ENCODE data around the gene GNG8. TPM values are rescaled to one million over a fixed set of nuclear protein-coding genes. Genes with fewer than 3 reads are reported as not detected.
A peak's percentile ranks its signal among the peaks of the same experiment; 100 is the strongest.

GNG8 gene
- total RNA-seq, 2 donors from 2014 or later = not detected

GRCh38 chr19:46648961-46649960, 13.3 kb upstream of the GNG8 start:
- TF ChIP-seq CTCF (conservative IDR thresholded peaks at IDR 0.05) = no peak
- no peak overlapping the region for H3K4me3 ChIP-seq (ENCODE audit: low read length)
- H3K9me3 ChIP-seq (ENCODE audit: control insufficient read depth, low read length) = peaks cover 10% of the 10 kb centered on the region
- Mint-ChIP-seq H3K27me3 (ENCODE audit: insufficient read depth) (peaks cover 84% of the 10 kb centered on the region), H3K36me3 (ENCODE audit: low read depth) (peaks cover 5% of the 10 kb centered on the region), H3K4me3 (peak overlapping the region; percentile 16), H3K27ac (no peak overlapping the region), H3K9me3 (peaks cover 33% of the 10 kb centered on the region), H3K4me1 (no peaks in the 10 kb centered on the region)
- no peak for DNase-seq
- H3K36me3 ChIP-seq (ENCODE audit: control insufficient read depth, insufficient read depth, low read length) = no peaks in the 10 kb centered on the region
- H3K4me1 ChIP-seq (ENCODE audit: control insufficient read depth, insufficient read depth, low read length) = no peaks in the 10 kb centered on the region
- no peak overlapping the region for H3K9ac ChIP-seq (ENCODE audit: extremely low read depth, low read length, poor library complexity, severe bottlenecking)
- WGBS, 2 experiments (ENCODE audit: insufficient coverage in 1 of 2, insufficient read length in 1 of 2) = 14 to 17% methylated on average over 18 to 143 of the region's 144 CpGs
- H3K27me3 ChIP-seq (ENCODE audit: control insufficient read depth, insufficient read depth, low read length, poor library complexity, severe bottlenecking) = peaks cover 63% of the 10 kb centered on the region
- no peak overlapping the region for H3K27ac ChIP-seq (ENCODE audit: low read depth, low read length)

GRCh38 chr19:46648060-46648960, 12.3 kb upstream of the GNG8 start:
- Mint-ChIP-seq H3K4me3 (peak overlapping the region; percentile 19), H3K9me3 (peaks cover 33% of the 10 kb centered on the region), H3K27ac (no peak overlapping the region), H3K36me3 (ENCODE audit: low read depth) (peaks cover 5% of the 10 kb centered on the region), H3K27me3 (ENCODE audit: insufficient read depth) (peaks cover 85% of the 10 kb centered on the region), H3K4me1 (no peaks in the 10 kb centered on the region)
- WGBS, 2 experiments (ENCODE audit: insufficient coverage in 1 of 2, insufficient read length in 1 of 2) = 29 to 34% methylated on average over 32 to 63 of the region's 63 CpGs
- Histone ChIP-seq H3K27ac (ENCODE audit: low read depth, low read length) (no peak overlapping the region), H3K4me1 (ENCODE audit: control insufficient read depth, insufficient read depth, low read length) (no peaks in the 10 kb centered on the region), H3K9me3 (ENCODE audit: control insufficient read depth, low read length) (peaks cover 10% of the 10 kb centered on the region), H3K36me3 (ENCODE audit: control insufficient read depth, insufficient read depth, low read length) (no peaks in the 10 kb centered on the region), H3K27me3 (ENCODE audit: control insufficient read depth, insufficient read depth, low read length, poor library complexity, severe bottlenecking) (peaks cover 63% of the 10 kb centered on the region), H3K4me3 (ENCODE audit: low read length) (no peak overlapping the region), H3K9ac (ENCODE audit: extremely low read depth, low read length, poor library complexity, severe bottlenecking) (no peak overlapping the region)
- DNase-seq = no peak
- no peak for TF ChIP-seq CTCF (conservative IDR thresholded peaks at IDR 0.05)

GRCh38 chr19:46646402-46646801, 10.4 kb upstream of the GNG8 start:
- Histone ChIP-seq H3K27ac (ENCODE audit: low read depth, low read length) (no peak overlapping the region), H3K9ac (ENCODE audit: extremely low read depth, low read length, poor library complexity, severe bottlenecking) (no peak overlapping the region), H3K4me1 (ENCODE audit: control insufficient read depth, insufficient read depth, low read length) (no peaks in the 10 kb centered on the region), H3K4me3 (ENCODE audit: low read length) (no peak overlapping the region), H3K9me3 (ENCODE audit: control insufficient read depth, low read length) (peaks cover 10% of the 10 kb centered on the region), H3K36me3 (ENCODE audit: control insufficient read depth, insufficient read depth, low read length) (no peaks in the 10 kb centered on the region), H3K27me3 (ENCODE audit: control insufficient read depth, insufficient read depth, low read length, poor library complexity, severe bottlenecking) (peaks cover 70% of the 10 kb centered on the region)
- no peak overlapping the region for H3K4me3 Mint-ChIP-seq
- no peaks in the 10 kb centered on the region for H3K4me1 Mint-ChIP-seq
- H3K27me3 Mint-ChIP-seq (ENCODE audit: insufficient read depth) = peaks cover 88% of the 10 kb centered on the region
- no peak for DNase-seq
- TF ChIP-seq CTCF (conservative IDR thresholded peaks at IDR 0.05) = no peak
- WGBS, 2 experiments (ENCODE audit: insufficient coverage in 1 of 2, insufficient read length in 1 of 2) = 78 to 92% methylated on average over 2 to 3 of the region's 3 CpGs
- no peak overlapping the region for H3K27ac Mint-ChIP-seq
- H3K9me3 Mint-ChIP-seq = peaks cover 33% of the 10 kb centered on the region
- peaks cover 5% of the 10 kb centered on the region for H3K36me3 Mint-ChIP-seq (ENCODE audit: low read depth)

Data from endodermal cell (in vitro differentiated cells).